HG02870 (cell line): ENCODE measurements around the gene DDX4.
"Not testable (repeated sequence)": the region's sequence is repeated elsewhere in the genome, so short reads cannot be mapped to it uniquely, and the experiment has no call there.

Experiments used
- ATAC-seq: cut with Tn5 transposase; IDR thresholded peaks from one replicate; pipeline ENCODE4 v1.9.1; 2021; ENCODE audit warnings: mild to moderate bottlenecking, moderate library complexity; ENCODE audit not compliant: unreplicated experiment

The DDX4 gene

DNA sequence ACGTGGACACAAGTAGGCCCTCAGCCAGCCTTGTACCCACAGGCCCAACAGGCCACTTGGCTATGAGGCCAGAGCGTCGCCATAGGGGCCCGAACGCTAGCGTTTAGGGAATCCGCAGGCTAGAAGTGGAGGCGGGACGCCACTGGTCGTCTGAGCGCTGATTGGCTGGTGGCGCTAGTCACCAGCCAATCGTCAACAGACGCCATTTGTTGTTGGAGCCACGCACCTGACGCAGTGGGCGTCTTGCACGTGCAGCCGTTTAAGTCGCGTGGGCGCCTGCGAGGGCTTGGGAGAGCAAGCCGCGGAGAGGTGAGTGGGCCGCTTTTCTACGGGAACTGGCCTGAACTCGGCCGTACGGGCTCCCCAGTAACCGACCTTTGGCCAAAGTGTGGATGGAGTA, at the start of gene DDX4:
Gene DDX4 (plus strand): TSS at position 269 of the 400 bp plus-strand sequence. CDS start 903 bp downstream, outside the sequence.
- ATAC-seq: no peak

GRCh38 chr5:55691265-55692105, 46.4 kb upstream of the DDX4 start:
- no peak for ATAC-seq

- no peak for ATAC-seq
Measured at GRCh38 chr5:55692106-55692417, 45.8 kb upstream of the DDX4 start.

- no peak for ATAC-seq
Measured at GRCh38 chr5:55692509-55692908, 45.4 kb upstream of the DDX4 start.

- ATAC-seq: no peak
Measured at GRCh38 chr5:55694152-55694830, 43.6 kb upstream of the DDX4 start.

DNA sequence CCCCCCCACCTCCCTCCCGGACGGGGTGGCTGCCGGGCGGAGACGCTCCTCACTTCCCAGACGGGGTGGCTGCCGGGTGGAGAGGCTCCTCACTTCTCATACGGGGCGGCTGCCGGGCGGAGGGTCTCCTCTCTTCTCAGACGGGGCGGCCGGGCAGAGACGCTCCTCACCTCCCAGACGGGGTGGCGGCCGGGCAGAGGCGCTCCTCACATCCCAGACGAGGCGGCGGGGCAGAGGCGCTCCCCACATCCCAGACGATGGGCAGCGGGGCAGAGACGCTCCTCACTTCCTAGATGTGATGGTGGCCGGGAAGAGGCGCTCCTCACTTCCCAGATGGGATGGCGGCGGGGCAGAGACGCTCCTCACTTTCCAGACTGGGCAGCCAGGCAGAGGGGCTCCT, 41.2 kb upstream of the DDX4 start:
- ATAC-seq: not testable (repeated sequence)

DNA sequence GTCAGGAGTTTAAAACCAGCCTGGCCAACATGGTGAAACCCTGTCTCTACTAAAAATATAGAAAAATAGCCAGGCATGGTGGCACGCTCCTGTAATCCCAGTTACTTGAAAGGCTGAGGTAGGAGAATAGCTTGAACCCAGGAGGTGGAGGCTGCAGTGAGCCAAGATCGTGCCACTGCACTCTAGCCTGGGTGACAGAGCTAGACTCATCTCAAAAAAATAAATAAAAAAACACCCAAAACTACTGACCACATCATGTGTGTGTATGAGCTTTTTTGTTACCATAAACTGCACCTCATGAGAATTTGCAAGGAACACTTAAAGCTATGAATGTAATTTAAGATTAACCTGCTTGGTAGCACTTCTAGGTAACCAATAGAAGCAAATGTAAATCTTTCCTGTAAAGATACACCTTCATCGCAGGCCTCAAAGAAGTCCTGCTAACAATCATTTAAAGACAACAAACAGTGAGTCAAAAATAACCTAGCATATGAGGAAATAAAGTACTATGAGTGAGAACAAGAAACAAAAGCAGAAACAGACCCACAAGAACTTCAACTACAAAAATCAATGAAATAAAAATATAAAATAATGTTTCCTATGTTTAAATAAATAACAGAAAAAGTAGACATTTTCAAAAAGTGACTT, 38.7 kb upstream of the DDX4 start:
- peak; percentile 74 for ATAC-seq

- no peak for ATAC-seq
Measured at GRCh38 chr5:55700745-55701144, 37.1 kb upstream of the DDX4 start.

- ATAC-seq: no peak
Measured at GRCh38 chr5:55701462-55702103, 36.3 kb upstream of the DDX4 start.

- ATAC-seq: peak; percentile 42
Measured at GRCh38 chr5:55702598-55703345, 35.1 kb upstream of the DDX4 start.

DNA sequence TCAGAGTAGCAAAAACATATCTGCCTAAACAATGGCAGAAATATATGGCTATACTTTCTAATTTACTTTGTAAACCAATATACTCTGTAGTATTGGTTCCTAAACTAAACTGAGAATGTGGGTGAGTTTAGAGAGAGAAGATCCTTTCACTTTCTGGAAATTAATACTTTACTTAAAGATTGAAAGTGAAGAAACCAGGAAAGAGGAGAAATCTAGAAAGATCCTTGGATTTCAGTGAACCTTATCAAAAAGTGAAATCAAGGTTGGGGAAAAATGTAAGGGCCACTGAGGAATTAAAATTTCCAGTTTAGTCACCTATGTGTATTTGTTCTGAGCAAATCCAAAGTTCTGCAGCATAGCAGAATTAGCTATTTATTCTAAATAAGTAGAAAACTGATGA, 31.6 kb upstream of the DDX4 start:
- ATAC-seq: no peak

DNA sequence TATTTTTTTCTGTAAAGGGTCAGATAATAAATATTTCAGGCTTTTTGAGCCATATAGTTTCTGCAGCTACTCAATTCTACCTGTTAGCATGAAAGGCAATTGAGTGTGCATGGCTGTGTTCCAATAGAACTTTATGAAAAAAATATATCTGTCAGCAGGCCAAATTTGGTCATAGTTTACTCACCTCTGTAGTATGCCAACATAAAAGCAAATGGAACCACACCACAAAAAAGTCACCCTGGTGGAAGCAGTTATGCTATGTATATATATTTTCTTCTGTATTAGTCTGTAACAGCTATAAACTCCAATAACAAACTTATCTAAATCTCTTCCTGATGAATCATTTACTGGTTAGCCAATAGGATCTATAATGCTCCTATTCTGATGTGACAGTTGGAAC, 29.1 kb upstream of the DDX4 start:
- ATAC-seq: no peak

GRCh38 chr5:55711507-55712022, 26.3 kb upstream of the DDX4 start:
- ATAC-seq: no peak

DNA sequence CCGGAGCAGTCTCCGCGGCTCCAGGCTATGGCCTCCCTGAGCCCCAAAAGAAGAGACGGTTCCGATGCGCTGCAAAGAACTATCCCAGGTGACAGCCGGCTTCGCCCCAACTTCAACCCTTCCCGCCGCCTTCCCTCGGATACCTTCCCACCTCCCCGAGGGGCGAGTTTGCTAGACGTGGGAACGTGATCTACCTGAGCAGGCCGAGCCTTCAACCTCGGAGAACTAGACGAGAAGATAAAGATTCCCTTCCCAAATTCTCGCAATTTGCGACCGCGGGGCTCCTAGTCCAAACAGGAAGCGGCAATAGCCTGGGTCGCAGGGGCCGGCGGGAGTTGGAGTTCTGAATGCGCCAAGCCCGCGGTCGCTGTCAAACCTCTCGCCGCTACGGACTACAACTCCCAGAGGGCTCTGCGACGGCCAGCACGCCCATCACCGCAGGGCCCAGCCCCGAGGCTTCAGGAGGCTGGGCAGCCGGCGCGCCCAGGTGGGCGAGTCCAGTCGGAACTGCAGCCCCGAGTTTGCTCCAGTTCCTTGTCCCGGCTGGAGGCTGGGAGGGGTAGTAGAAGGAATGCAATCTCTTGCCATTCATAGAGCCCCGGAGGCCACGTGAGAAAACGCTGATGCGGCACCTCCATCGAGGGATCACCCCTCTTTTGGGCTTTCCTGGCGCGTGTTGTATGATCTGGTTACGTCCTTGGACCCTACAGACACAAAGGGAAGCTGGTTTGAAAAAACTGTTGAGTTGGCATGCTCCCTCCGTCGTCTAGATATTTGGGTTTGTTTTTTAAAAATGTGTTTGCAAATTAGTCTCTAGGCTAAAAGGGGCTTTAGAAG, 25.6 kb upstream of the DDX4 start, which contains the start of gene SLC38A9:
Gene SLC38A9 (minus strand): TSS at position 302 of the 837 bp plus-strand sequence. CDS start 14,366 bp downstream, outside the sequence.
- peak; percentile 99 for ATAC-seq

GRCh38 chr5:55713871-55714270, 24.0 kb upstream of the DDX4 start:
- ATAC-seq: no peak

DNA sequence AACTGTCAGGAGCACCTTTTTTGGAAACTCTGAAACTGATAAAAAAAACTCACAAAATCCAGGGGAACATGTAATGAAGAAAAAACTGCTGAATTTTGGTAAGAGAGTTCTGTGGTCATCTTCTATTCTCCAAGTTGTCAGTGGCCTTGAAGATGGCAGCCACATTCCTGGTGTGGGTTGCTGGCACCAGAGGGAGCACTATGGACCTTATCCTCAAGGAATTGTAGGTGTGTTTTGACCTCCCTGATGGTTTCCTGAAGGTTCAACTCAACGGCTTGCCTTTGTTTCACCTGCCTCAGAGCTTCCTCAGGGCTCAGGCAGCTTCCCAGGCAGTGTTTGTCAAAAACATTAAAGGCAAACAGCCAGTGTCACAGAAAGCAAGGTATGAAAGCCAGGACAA, 23.5 kb upstream of the DDX4 start:
- ATAC-seq: no peak

- no peak for ATAC-seq
Measured at GRCh38 chr5:55714749-55715148, 23.1 kb upstream of the DDX4 start.

DNA sequence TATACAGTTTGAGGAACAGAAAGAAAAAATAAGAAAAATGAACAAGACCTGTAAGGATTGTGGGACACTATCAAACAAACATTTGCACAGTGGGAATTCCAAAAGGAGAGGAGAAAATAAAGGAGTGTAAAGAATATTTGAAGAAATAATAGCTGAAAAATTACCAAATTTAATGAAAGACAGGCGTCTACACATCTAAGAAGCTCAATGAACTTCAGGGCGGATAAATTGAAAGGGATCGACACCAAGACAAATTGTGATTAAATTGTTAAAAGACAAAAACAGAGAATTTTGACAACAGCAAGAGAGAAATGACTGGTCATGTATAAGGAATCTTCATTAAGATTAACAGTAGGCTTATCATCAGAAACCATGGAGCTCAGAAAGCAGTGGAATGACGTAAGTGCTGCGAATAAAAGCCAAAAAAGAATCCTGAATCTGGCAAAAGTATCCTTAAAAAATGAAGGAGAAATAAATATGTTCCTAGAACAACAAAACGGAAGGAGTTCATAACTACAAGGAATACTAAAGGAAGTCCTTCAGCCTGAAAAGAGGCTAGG, 22.3 kb upstream of the DDX4 start:
- no peak for ATAC-seq

- ATAC-seq: not testable (repeated sequence)
Measured at GRCh38 chr5:55719026-55719425, 18.8 kb upstream of the DDX4 start.
